ENCODE data around the gene DEK.

The DEK gene

GRCh38 chr6:18269253-18269652, 4.9 kb upstream of the DEK start:
- peaks cover 20% of the 10 kb centered on the region for H3K9me3 ChIP-seq (ENCODE audit: control insufficient read depth, insufficient read depth, low read length)
- TF ChIP-seq EZH2phosphoT487 (IDR thresholded peaks at IDR 0.05; ENCODE audit: borderline replicate concordance, low read length) = no peak
- no peak for TF ChIP-seq CTCF (IDR thresholded peaks at IDR 0.05; ENCODE audit: low read depth, low read length, poor library complexity, severe bottlenecking)
- peaks cover 4% of the 10 kb centered on the region; the same call in 1 of the 2 replicates for H3F3A ChIP-seq (ENCODE audit: control insufficient read depth, insufficient read depth)
- H3K36me3 ChIP-seq (ENCODE audit: control insufficient read depth, low read length) = peaks cover 6% of the 10 kb centered on the region
- H3K9me2 ChIP-seq (replicated peaks; ENCODE audit: control insufficient read depth, low read length) = no peaks in the 10 kb centered on the region
- H3K4me3 ChIP-seq (ENCODE audit: low read length) = no peak overlapping the region
- H3K79me2 ChIP-seq (ENCODE audit: control insufficient read depth, low read length) = peaks cover 13% of the 10 kb centered on the region
- H3K27ac ChIP-seq (ENCODE audit: low read depth, low read length) = no peak overlapping the region
- H4K20me1 ChIP-seq (ENCODE audit: control insufficient read depth, insufficient read depth, low read depth, low read length) = no peaks in the 10 kb centered on the region
- no peaks in the 10 kb centered on the region for H3K27me3 ChIP-seq (ENCODE audit: control insufficient read depth, low read length)
- H3K4me1 ChIP-seq (ENCODE audit: control insufficient read depth, low read length) = peaks cover 19% of the 10 kb centered on the region
- peak overlapping the region; percentile 27 for H3K4me2 ChIP-seq (ENCODE audit: low read length)

GRCh38 chr6:18268066-18268465, 3.7 kb upstream of the DEK start:
- Histone ChIP-seq H3K4me3 (ENCODE audit: low read length) (no peak overlapping the region), H3K4me2 (ENCODE audit: low read length) (no peak overlapping the region), H3K9me2 (replicated peaks; ENCODE audit: control insufficient read depth, low read length) (no peaks in the 10 kb centered on the region), H3K36me3 (ENCODE audit: control insufficient read depth, low read length) (peaks cover 15% of the 10 kb centered on the region), H3K9me3 (ENCODE audit: control insufficient read depth, insufficient read depth, low read length) (peaks cover 20% of the 10 kb centered on the region), H3K27me3 (ENCODE audit: control insufficient read depth, low read length) (no peaks in the 10 kb centered on the region), H3F3A (ENCODE audit: control insufficient read depth, insufficient read depth) (peaks cover 4% of the 10 kb centered on the region; the same call in 1 of the 2 replicates), H3K4me1 (ENCODE audit: control insufficient read depth, low read length) (peaks cover 19% of the 10 kb centered on the region), H3K27ac (ENCODE audit: low read depth, low read length) (no peak overlapping the region), H4K20me1 (ENCODE audit: control insufficient read depth, insufficient read depth, low read depth, low read length) (no peaks in the 10 kb centered on the region), H3K79me2 (ENCODE audit: control insufficient read depth, low read length) (peaks cover 25% of the 10 kb centered on the region)
- TF ChIP-seq CTCF (IDR thresholded peaks at IDR 0.05; ENCODE audit: low read depth, low read length, poor library complexity, severe bottlenecking) = no peak
- no peak for TF ChIP-seq EZH2phosphoT487 (IDR thresholded peaks at IDR 0.05; ENCODE audit: borderline replicate concordance, low read length)

- Histone ChIP-seq H3K4me2 (ENCODE audit: low read length) (no peak overlapping the region), H3K27me3 (ENCODE audit: control insufficient read depth, low read length) (no peaks in the 10 kb centered on the region), H3K9me3 (ENCODE audit: control insufficient read depth, insufficient read depth, low read length) (peaks cover 20% of the 10 kb centered on the region), H3K9me2 (replicated peaks; ENCODE audit: control insufficient read depth, low read length) (no peaks in the 10 kb centered on the region), H3K4me1 (ENCODE audit: control insufficient read depth, low read length) (peaks cover 31% of the 10 kb centered on the region), H3K36me3 (ENCODE audit: control insufficient read depth, low read length) (peaks cover 30% of the 10 kb centered on the region), H4K20me1 (ENCODE audit: control insufficient read depth, insufficient read depth, low read depth, low read length) (peaks cover 14% of the 10 kb centered on the region; the same call in 1 of the 2 replicates), H3K79me2 (ENCODE audit: control insufficient read depth, low read length) (peaks cover 40% of the 10 kb centered on the region), H3K27ac (ENCODE audit: low read depth, low read length) (no peak overlapping the region), H3K4me3 (ENCODE audit: low read length) (no peak overlapping the region), H3F3A (ENCODE audit: control insufficient read depth, insufficient read depth) (peaks cover 4% of the 10 kb centered on the region; the same call in 1 of the 2 replicates)
- TF ChIP-seq CTCF (IDR thresholded peaks at IDR 0.05; ENCODE audit: low read depth, low read length, poor library complexity, severe bottlenecking) (no peak), EZH2phosphoT487 (IDR thresholded peaks at IDR 0.05; ENCODE audit: borderline replicate concordance, low read length) (no peak)
These were observed 2.2 kb upstream of the DEK start for GRCh38 chr6:18266523-18266912.

All from DOHH2 (cell line).